SH-SY5Y (cell line): ENCODE data around the gene C1orf74.

Experiments
- GATA2 ChIP-seq: IDR thresholded peaks from 2 replicates; pipeline ENCODE4 v1.6.1; 2011; ENCODE audit warnings: mild to moderate bottlenecking, low read depth, low read length
- GATA3 ChIP-seq: IDR thresholded peaks from 2 replicates; pipeline ENCODE4 v1.6.1; 2011; ENCODE audit warnings: low read depth, mild to moderate bottlenecking, low read length, moderate library complexity

- TF ChIP-seq GATA3 (peak; percentile 67; the same call in 1 of the 2 replicates), GATA2 (peak; percentile 95)
Measured at GRCh38 chr1:209772126-209772525, 12.2 kb downstream of the C1orf74 start.
